Measurements from ENCODE around the gene SPTBN5. TPM values are rescaled to one million over a fixed set of nuclear protein-coding genes. Genes with fewer than 3 reads are reported as not detected.

The SPTBN5 gene
- total RNA-seq, 1 experiment from 2014 or later, result 0.96 TPM

DNA sequence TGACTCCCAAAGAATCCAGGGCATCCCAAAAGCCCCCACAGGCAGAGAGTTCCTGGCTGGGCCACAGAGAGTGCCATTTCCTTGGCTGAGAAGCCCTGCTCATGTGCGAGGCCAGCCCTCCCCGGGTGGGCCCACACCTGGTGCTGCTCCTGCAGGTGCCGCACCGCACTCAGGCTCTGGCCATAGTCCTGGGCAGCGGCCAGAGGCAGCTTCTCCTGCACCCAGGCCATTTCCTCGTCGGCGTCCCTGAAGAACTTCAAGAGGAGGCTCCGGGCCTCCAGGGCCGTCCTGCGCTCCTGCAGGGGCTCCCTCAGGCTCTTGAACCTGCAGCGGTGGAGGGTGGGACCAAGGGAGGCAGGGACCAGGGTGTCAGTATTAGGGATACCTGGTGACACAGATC, 37.1 kb downstream of the SPTBN5 start:
- DNase-seq (ENCODE audit: low read depth, low spot score) (no peak), ATAC-seq (no peak)
- intact Hi-C loops (cut with micrococcal nuclease), result no loop called here
- BruUV-seq (replicated peaks), result no TSS peak
- no peaks in the 10 kb centered on the region for H3K4me1 ChIP-seq (ENCODE audit: control insufficient read depth in 1 of 2, insufficient read depth in 2 of 2, low read length in 2 of 2)
- ChIA-PET CTCF (no interaction called here), RAD21 (ENCODE audit: low non-redundant PET in 1 of 2, low total read pairs in 2 of 2, uncharacterized antibody in 2 of 2, unreplicated experiment in 2 of 2) (no interaction called here), POLR2A (no interaction called here)
- no peaks in the 10 kb centered on the region for H3K27me3 ChIP-seq (ENCODE audit: insufficient read depth, low read length)
- H3K4me3 ChIP-seq (replicated peaks in 1 of 2; ENCODE audit: low read depth in 1 of 2, low read length in 2 of 2), result no peak overlapping the region
- no peaks in the 10 kb centered on the region for H4K20me1 ChIP-seq (ENCODE audit: insufficient read depth)
- H2AFZ ChIP-seq (ENCODE audit: low read depth, low read length, poor library complexity, severe bottlenecking), result no peak overlapping the region
- H3K9me2 ChIP-seq (ENCODE audit: insufficient read depth), result no peaks in the 10 kb centered on the region
- H3K27ac ChIP-seq (ENCODE audit: low read depth, low read length), result no peak overlapping the region
- H3K79me2 ChIP-seq (ENCODE audit: insufficient read depth, low read length), result no peaks in the 10 kb centered on the region
- no peak overlapping the region for H3K4me2 ChIP-seq (ENCODE audit: low read length)
- no peak overlapping the region for H3K9ac ChIP-seq (ENCODE audit: low read length)
- no peaks in the 10 kb centered on the region for H3K36me3 ChIP-seq (ENCODE audit: control insufficient read depth in 1 of 2, insufficient read depth in 2 of 2, low read length in 2 of 2)
- no peaks in the 10 kb centered on the region for H3K9me3 ChIP-seq (ENCODE audit: control insufficient read depth in 1 of 2, insufficient read depth in 1 of 2, low read depth in 1 of 2, low read length in 2 of 2)
- TF ChIP-seq JUND (IDR thresholded peaks at IDR 0.05) (no peak), EGR1 (IDR thresholded peaks at IDR 0.05; ENCODE audit: low read depth) (no peak), TCF7L2 (IDR thresholded peaks at IDR 0.05; ENCODE audit: borderline replicate concordance, extremely low read depth, insufficient read depth, insufficient read length) (no peak), ZNF274 (IDR thresholded peaks at IDR 0.05; ENCODE audit: low read depth, low read length) (no peak), ELF1 (IDR thresholded peaks at IDR 0.05; ENCODE audit: borderline replicate concordance, low read depth) (no peak), POLR2A (IDR thresholded peaks at IDR 0.05; ENCODE audit: borderline replicate concordance, extremely low read depth, insufficient read depth, insufficient read length) (no peak), EZH2phosphoT487 (IDR thresholded peaks at IDR 0.05; ENCODE audit: borderline replicate concordance) (no peak), CEBPB (IDR thresholded peaks at IDR 0.05; ENCODE audit: low read depth) (no peak), POLR2AphosphoS5 (IDR thresholded peaks at IDR 0.05; ENCODE audit: low read depth, low read length) (no peak), YY1 (IDR thresholded peaks at IDR 0.05; ENCODE audit: extremely low read depth, insufficient replicate concordance, low read depth, low read length) (no peak), CBX3 (IDR thresholded peaks at IDR 0.05; ENCODE audit: low read depth) (no peak), EZH2 (IDR thresholded peaks at IDR 0.05) (no peak)
- TF ChIP-seq, protein P1, sequence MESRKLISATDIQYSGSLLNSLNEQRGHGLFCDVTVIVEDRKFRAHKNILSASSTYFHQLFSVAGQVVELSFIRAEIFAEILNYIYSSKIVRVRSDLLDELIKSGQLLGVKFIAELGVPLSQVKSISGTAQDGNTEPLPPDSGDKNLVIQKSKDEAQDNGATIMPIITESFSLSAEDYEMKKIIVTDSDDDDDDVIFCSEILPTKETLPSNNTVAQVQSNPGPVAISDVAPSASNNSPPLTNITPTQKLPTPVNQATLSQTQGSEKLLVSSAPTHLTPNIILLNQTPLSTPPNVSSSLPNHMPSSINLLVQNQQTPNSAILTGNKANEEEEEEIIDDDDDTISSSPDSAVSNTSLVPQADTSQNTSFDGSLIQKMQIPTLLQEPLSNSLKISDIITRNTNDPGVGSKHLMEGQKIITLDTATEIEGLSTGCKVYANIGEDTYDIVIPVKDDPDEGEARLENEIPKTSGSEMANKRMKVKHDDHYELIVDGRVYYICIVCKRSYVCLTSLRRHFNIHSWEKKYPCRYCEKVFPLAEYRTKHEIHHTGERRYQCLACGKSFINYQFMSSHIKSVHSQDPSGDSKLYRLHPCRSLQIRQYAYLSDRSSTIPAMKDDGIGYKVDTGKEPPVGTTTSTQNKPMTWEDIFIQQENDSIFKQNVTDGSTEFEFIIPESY (IDR thresholded peaks at IDR 0.05; ENCODE audit: extremely low read depth, insufficient replicate concordance, low read length), result no peak
- TF ChIP-seq, protein P2, sequence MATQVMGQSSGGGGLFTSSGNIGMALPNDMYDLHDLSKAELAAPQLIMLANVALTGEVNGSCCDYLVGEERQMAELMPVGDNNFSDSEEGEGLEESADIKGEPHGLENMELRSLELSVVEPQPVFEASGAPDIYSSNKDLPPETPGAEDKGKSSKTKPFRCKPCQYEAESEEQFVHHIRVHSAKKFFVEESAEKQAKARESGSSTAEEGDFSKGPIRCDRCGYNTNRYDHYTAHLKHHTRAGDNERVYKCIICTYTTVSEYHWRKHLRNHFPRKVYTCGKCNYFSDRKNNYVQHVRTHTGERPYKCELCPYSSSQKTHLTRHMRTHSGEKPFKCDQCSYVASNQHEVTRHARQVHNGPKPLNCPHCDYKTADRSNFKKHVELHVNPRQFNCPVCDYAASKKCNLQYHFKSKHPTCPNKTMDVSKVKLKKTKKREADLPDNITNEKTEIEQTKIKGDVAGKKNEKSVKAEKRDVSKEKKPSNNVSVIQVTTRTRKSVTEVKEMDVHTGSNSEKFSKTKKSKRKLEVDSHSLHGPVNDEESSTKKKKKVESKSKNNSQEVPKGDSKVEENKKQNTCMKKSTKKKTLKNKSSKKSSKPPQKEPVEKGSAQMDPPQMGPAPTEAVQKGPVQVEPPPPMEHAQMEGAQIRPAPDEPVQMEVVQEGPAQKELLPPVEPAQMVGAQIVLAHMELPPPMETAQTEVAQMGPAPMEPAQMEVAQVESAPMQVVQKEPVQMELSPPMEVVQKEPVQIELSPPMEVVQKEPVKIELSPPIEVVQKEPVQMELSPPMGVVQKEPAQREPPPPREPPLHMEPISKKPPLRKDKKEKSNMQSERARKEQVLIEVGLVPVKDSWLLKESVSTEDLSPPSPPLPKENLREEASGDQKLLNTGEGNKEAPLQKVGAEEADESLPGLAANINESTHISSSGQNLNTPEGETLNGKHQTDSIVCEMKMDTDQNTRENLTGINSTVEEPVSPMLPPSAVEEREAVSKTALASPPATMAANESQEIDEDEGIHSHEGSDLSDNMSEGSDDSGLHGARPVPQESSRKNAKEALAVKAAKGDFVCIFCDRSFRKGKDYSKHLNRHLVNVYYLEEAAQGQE (IDR thresholded peaks at IDR 0.05; ENCODE audit: low read depth), result no peak
- TF ChIP-seq, protein P3, sequence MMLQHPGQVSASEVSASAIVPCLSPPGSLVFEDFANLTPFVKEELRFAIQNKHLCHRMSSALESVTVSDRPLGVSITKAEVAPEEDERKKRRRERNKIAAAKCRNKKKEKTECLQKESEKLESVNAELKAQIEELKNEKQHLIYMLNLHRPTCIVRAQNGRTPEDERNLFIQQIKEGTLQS (IDR thresholded peaks at IDR 0.05), result no peak

All from HCT116 (cell line).